HG03520 (cell line): ENCODE measurements around the gene PDZD2.
"Not testable (repeated sequence)": the region's sequence is repeated elsewhere in the genome, so short reads cannot be mapped to it uniquely, and the experiment has no call there.

Experiments used
- ATAC-seq: cut with Tn5 transposase; IDR thresholded peaks from one replicate; pipeline ENCODE4 v1.9.1; 2021; ENCODE audit warnings: mild to moderate bottlenecking, moderate library complexity; ENCODE audit not compliant: unreplicated experiment

Gene PDZD2

GRCh38 chr5:31682851-31683250, 43.9 kb downstream of the PDZD2 start:
- no peak for ATAC-seq

- no peak for ATAC-seq
Observed at GRCh38 chr5:31688515-31689092, 49.7 kb downstream of the PDZD2 start.

GRCh38 chr5:31691408-31691807, 52.5 kb downstream of the PDZD2 start:
- not testable (repeated sequence) for ATAC-seq

- no peak for ATAC-seq
Observed at GRCh38 chr5:31692561-31693221, 53.8 kb downstream of the PDZD2 start.

- ATAC-seq: no peak
Observed at GRCh38 chr5:31698673-31699072, 59.7 kb downstream of the PDZD2 start.

- no peak for ATAC-seq
Observed at GRCh38 chr5:31701642-31702299, 62.8 kb downstream of the PDZD2 start.

- no peak for ATAC-seq
Observed at GRCh38 chr5:31702712-31703111, 63.8 kb downstream of the PDZD2 start.

- ATAC-seq: no peak
Observed at GRCh38 chr5:31703757-31704156, 64.8 kb downstream of the PDZD2 start.

- ATAC-seq: no peak
Observed at GRCh38 chr5:31706186-31706585, 67.3 kb downstream of the PDZD2 start.

- ATAC-seq: no peak
Observed at GRCh38 chr5:31707329-31707728, 68.4 kb downstream of the PDZD2 start.

GRCh38 chr5:31708089-31708488, 69.2 kb downstream of the PDZD2 start:
- no peak for ATAC-seq

- no peak for ATAC-seq
Observed at GRCh38 chr5:31711363-31711762, 72.4 kb downstream of the PDZD2 start.

GRCh38 chr5:31711935-31712592, 73.1 kb downstream of the PDZD2 start:
- ATAC-seq: no peak

GRCh38 chr5:31717561-31717960, 78.6 kb downstream of the PDZD2 start:
- ATAC-seq: no peak

- no peak for ATAC-seq
Observed at GRCh38 chr5:31720004-31720403, 81.1 kb downstream of the PDZD2 start.

- ATAC-seq: no peak
Observed at GRCh38 chr5:31720811-31721345, 81.9 kb downstream of the PDZD2 start.

GRCh38 chr5:31722111-31722510, 83.2 kb downstream of the PDZD2 start:
- ATAC-seq: no peak

- ATAC-seq: no peak
Observed at GRCh38 chr5:31725996-31726395, 87.1 kb downstream of the PDZD2 start.

- ATAC-seq: no peak
Observed at GRCh38 chr5:31726952-31727351, 88.0 kb downstream of the PDZD2 start.

- ATAC-seq: no peak
Observed at GRCh38 chr5:31728039-31728438, 89.1 kb downstream of the PDZD2 start.

- not testable (repeated sequence) for ATAC-seq
Observed at GRCh38 chr5:31728806-31729205, 89.9 kb downstream of the PDZD2 start.

- ATAC-seq: no peak
Observed at GRCh38 chr5:31730139-31730538, 91.2 kb downstream of the PDZD2 start.
